SIG-M5 treated with dmso at 0.1 percent for 504 hours (cell line): ENCODE results near the gene IL21R.
"Not testable (repeated sequence)": the region's sequence is repeated elsewhere in the genome, so short reads cannot be mapped to it uniquely, and the experiment has no call there.

Experiments
- DNase-seq: peaks from one replicate; lab custom pipeline; 2025; ENCODE audit not compliant: unreplicated experiment; lab: John Stamatoyannopoulos, UW

IL21R gene

DNA sequence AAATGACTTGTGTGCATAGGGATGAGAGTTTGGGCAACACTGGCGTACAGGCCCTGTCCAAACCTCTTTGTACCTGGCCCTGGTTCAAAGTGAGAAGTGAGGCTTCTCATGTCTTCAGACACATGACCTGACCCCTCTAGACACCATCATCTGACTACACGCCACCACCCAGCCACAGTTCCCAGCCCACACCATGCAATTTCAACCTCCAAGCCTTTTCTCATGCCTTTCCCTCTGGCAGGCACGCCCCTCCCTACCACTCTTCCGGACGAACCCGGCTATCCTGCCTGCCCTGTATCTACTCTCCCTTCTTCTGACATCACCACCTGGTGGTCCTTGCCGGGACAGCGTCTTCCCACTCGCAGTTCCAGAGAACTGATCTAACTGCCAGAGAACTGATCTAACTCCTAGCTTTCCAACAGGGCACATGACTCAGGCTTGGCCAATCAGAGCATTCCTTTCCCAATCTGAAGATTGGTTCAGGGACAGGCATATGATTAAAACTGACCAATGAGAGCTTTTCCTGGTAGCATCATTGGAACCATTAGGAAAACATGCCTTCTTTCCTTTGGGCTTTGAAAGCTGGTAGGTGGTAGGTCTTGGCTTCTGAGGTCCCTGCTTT is 27.1 kb upstream of the IL21R start:
- peak; percentile 70 for DNase-seq

DNA sequence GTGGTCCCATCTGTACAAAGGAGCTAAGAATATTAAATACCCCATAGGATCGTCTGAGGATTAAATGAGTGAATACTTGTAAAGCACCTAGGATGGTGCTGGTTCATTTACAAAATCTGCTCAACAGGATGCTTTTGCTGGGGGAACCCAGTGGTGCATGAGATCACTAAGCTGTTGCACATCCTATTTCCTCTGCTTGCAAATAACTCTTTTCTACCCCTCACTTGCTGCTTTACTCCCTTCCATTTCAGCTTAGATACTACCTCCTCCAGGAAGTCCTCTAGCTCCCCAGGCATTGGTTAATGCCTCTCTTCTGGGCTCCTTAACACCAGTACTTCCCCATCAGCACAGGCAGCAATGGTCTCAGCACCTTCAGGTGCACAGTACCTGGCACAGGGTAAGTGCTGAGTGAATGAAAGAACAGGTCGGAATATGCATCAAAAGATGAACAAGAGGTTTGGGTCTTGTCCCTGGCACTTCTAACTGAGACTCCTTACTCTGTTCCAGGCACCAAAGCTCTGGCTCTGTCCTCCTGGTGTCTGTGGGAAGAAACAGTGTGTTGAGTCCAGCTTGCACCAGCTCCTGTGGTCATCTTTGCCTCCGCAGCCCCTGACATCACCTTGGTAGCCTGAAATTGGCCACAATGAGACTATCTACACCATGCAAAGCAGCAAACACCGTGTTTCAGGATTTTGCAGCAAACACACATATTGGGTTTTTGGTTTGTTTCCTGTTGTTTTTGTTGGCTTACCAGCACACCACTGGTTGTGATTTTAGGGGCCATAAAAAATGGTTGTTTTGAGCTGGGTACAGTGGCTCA is 24.1 kb upstream of the IL21R start:
- no peak for DNase-seq

DNA sequence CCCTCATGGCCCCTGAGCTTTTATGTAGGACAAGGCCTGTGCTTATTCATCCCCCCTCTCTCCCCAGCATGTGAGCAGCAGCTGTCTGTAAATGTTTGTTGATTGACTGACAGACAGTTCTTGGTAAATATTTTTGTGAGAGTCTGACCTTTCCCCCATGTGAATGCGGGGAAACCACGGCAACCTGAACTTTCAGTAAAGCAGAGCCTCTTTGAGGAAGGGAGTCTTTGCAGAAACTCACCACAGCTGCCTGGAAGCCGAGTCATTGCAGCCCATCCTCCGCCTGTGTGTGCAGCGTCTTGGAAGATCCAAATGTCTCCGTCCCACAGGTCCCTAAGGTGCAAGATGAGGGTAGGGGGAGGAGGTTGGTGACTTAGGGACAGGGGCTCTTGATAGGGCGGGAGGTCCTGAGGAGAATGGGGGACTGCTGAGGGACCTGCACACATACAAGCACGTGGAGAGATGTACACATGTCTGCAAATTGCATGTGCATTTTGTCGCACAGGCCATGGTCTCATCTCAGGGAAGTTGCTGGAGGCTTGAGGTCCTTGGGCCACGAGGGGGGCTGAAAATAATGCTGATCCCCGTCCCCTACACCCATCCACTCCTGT is 23.0 kb upstream of the IL21R start:
- DNase-seq, result no peak

DNA sequence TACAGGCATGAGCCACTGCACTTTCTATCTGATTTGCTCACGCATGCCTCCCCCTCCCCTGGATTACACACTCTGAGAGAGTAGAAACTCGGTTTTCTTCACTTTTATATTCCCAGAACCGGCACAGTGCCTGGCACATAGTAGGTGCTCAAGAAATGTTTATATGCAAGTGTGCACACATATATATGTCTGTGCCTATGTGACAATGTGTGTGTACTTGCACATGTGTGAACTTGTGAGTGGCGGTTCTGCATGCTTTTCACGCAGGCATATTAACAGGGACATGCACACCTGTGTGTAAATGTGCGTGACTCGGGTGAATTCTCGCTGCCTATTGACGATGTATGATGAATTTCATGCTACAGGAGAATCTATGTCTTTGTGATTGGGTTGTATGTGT is 22.1 kb upstream of the IL21R start:
- DNase-seq, result no peak

DNA sequence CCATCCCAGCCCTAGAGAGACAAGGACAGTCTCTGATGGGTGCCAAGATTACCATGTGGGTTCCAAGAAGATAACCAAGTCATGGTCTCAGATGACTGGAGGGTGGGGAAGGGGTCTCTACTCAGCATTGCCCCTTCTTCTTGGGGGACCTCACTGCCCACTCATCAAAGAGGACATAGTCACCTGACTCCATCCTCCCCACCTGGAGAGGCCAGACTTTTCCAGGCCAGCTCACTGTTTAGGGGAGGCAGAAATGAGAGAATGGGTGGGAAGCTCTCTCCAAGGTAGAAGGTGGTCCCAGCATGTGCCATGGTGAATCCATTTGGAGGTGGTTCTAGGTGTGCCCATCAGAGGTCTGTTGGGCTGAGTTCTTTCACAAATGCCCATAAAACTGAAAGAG is 20.7 kb upstream of the IL21R start:
- DNase-seq, result no peak

DNA sequence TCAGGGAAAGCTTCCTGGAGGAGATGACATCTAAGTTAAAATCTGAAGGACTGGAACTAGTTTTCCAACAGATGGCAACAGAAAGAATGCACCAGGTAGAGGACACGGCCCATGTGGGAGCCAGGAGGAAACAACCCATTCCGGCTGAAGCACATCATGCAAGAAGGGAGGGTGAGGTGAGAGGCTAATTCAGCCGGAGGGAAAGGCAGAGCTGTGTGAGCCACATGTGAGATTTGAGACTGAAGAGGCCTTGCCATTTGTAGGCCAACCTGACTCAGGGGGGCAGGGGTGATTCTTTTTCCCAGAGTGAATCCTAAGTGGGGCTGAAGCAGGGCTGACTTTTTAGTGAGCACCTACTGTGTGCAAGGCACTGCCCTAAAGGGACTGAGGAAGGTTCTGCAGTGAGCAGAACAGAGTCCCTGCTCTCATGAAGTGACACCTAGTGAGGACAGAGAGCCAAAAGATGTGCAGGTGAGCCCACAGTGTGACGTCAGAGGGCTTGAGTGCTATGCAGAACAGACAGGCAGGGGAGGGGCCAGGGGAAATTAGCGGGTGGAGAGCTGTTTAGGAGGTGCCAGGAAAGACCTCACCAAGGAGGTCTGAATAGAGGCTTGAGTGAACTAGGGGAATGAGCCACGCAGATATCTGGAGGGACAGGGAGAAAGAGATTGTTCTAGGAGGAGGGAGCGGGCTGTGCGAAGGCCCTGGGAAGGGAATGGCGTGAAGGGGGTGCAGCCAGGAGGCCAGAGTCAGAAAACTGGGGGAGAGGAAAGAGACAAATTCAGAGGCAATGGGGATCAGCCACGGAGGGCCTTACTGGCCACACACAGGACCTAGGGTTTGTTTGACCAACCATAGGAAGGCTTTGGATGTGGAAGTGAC is 19.8 kb upstream of the IL21R start:
- no peak for DNase-seq

DNA sequence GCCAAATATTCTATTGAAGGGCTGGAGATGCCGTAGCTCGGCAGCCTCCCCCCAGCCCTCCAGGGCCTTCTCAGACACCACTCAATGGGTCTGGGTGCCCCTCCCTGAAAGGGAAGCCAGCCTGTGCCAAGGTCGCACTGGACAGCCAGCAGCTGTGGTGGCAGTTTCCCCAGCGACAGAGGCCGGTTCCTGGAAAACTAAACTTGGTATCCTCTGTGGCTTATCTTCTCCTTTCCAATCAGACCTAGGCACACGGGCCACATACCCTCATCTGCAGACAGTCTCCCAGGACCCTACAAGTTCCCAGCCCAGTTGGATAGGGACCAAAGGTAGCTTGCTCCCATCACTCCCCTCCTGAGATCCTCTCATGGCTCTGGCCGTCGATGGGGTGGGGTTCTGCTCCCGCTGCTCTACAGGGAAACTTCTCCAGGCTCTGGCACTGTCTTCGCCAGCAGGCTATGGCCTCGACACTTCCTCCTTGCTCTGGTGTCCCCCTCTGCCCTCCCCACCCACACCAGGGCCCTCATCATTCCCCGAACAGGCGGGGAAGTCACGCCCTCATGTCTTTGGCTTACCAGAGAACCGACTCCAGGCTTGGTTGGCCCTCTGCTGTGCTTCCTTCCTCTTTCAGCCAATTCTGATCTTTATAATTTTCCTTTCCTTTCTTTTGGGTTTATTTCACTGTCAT is 18.3 kb upstream of the IL21R start:
- peak; percentile 62 for DNase-seq

DNA sequence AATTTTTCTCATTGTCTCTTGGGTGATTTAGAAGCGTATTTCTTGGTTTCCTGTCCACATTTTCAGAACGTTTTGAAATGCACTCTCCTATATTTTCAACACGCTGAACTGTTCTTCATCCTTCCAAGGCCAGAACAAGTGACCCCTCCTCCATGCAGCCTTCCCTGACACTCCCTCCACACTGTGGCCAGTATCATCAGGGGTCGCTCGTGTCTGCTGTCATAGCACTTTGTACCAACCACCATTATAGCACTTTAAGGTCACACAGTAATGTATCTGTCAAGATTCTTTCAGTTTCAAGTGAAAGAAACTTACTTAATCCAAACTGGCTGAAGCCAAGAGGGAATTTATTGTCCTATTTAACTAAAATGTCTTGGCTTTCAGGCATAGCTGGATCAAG is 17.5 kb upstream of the IL21R start:
- no peak for DNase-seq

DNA sequence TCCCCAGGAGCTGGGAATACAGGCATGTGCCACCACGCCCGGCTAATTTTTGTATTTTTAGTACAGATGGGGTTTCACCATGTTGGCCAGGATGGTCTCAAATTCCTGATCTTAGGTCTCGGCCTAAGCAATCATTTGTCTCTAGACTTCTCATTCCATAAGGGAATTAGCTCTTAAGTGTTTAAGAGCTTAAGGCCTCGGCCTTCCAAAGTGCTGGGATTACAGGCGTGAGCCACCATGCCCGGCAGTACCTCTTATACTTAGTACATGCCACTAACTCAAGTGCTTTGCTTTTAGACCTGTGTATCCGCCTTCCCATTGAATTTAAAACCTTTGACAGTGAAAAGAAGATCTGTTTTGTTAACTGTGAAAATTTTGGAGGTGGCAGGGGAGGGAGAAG is 16.6 kb upstream of the IL21R start:
- no peak for DNase-seq

DNA sequence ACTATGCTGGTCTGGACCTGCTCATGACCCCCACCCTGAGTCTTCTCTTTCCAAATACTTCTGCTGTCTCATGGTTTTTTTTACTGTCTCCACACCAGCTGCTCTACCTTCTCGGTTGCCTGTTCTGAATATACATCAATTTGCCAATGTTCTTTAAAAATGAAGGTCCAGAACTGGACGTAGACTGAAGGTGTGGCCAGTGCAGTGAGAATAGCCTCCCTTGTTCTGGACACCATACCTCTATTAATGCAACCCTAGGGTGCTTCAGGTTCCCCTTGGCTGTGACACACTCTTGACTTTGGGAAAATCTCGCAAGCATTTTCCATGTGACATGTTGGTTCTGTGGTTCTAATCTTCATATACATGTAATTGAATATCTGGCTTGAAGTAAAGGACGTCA is 15.3 kb upstream of the IL21R start:
- DNase-seq, result no peak

DNA sequence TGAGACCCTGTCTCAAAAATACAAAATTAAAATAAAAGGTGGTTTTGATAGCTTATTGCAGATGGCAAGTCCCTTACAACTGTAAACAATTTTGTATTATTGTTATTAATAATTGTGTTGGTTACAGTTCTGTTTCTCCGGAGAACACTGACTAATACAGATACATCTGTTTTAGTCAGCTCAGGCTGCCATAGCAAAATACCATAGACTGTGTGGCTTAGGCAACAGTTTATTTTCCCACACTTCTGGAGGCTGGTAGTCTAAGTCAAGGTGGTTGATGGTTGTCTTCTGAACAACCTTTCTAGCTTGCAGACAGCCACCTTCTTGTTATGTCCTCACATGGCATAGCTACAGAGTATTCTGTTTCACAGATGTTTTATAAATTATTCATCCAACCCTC is 14.2 kb upstream of the IL21R start:
- DNase-seq, result no peak

DNA sequence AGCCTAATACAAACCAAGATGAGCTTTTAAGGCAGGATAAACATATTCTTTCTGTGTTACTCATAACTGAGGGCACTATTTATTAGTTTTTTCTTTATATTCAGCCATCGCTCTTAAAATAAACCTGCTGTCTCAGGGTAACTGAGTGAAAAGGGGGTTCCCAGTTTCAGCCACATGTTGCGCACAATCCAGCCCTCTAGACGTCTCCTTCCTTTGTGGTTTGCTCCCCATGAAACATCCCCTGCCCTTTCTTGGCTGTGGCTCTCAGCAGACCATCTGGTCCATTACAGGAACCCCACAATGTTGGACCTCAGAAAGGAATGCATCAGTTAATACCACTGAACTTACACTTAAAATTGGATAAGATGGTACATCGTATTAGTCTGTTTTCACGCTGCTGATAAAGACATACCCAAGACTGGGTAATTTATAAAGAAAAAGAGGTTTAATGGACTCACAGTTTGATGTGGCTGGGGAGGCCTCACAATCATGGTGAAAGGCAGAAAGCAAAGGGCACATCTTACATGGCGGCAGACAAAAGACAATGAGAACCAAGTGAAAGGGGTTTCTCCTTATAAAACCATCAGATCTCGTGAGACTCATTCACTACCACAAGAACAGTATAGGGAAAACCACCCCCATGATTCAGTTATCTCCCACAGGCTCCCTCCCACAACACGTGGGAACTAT is 12.6 kb upstream of the IL21R start:
- DNase-seq, result no peak

DNA sequence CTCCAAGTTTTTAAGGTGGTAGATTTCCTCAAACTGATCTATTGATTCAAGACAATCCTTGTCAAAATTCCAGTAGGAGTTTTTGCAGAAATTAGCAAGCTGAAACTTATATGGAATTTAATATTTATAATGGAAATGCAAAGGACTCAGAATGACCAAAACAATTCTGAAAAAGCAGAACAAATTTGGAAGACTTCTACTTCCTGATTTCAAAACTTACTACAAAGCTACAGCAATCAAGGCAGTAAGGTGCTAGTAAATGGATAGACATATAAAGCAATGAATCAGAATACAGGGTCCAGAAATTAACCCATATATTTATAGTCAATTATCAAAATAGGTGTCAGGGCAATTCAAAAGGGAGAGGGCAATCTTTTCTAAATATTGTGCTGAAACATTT is 11.8 kb upstream of the IL21R start:
- peak; percentile 36 for DNase-seq

DNA sequence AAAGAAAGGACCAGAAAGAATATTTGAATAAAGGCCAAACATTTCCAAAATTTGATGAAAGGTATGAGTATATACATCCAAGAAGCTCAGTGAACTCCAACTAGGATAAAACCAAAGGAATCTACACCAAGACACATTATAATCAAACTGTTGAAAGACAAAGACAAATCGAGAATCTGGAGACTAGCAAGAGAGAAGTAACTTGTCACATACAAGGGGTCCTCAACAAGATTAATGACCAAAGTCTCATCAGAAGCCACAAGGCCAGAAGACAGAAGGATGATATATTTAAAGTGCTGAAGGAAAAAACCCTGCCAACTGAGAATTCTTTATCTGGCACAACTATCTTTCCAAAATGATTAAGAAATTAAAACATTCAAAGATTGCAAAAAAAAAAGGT is 9.3 kb upstream of the IL21R start:
- DNase-seq, result no peak

DNA sequence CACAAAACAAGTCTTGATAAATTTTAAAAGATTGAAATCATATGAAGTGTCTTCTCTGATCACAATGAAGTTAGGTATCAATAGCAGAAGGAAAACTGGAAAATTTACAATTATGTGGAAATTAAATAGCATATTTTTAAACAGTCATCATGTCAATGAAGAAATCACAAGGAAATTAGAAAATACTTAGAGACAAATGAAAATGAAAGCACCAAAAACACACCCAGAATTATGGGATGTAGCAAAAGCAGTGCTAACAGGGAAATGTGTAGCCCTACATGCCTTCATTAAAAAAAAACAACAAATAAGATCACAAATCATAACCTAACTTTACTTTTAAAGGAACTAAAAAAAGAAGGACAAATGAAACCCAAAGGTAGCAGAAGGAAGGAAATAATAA is 7.5 kb upstream of the IL21R start:
- no peak for DNase-seq

DNA sequence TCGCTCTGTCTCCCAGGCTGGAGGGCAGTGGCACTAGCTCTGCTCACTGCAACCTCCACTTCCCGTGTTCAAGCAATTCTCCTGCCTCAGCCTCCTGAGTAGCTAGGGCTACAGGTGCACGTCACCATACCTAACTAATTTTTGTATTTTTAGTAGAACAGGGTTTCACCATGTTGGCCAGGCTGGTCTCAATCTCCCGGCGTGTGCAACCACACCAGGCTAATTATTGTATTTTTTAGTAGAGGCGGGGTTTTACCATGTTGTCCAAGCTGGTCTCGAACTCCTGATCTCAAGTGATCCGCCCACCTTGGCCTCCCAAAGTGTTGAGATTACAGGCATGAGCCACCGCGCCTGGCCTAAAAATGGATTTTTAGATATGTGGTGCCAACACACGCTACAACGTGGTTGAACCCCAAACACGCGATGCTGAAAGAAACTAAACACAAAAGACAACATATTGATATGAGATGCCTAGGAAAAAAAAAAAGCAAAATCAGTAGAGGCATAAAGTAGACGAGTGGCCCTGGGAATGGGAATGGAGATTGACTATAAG is 3.6 kb upstream of the IL21R start:
- not testable (repeated sequence) for DNase-seq

DNA sequence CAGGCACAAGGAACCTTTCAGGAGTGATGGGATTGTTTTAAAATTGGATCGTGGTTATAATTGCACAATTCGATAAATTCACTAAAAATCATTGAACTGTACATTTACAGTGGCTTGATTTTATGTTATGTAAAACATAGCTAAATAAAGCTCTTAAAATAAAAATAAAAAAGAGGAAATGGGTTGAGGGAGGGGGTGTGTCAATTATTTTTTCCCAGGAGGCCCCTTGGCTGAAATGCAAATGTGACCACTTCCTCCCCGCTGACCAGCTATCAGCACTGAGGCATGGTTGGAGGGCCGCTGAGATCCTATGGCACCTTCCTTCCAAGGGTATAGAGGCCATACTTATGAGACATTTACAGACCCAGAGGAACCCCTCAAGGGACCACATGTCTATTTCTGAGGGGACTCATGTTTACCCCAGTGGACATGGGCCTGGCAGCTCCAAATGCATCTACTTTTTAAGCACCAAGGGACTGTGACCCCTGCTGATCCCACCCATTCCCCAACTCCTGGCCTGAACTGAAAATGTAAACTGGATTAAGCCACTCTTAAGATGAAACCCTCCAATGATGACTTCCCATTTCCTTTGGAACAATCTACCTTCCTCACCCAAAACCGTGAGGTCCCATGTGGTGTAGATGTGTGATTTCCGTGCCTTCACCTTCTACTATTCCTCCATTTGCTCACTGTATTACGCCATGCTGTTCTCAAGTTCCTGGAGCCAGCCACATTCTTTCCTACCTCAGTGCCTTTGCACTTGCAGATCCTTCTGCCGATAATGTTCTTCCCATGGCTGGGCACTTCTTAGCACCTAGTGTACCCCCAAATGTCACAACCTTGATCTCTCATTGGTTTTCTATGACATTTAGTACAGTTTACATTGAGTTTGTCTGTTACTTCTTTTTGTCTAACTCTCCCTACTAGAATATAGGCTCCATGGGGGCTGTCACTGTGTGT is 2.8 kb upstream of the IL21R start:
- DNase-seq, result peak; percentile 66

DNA sequence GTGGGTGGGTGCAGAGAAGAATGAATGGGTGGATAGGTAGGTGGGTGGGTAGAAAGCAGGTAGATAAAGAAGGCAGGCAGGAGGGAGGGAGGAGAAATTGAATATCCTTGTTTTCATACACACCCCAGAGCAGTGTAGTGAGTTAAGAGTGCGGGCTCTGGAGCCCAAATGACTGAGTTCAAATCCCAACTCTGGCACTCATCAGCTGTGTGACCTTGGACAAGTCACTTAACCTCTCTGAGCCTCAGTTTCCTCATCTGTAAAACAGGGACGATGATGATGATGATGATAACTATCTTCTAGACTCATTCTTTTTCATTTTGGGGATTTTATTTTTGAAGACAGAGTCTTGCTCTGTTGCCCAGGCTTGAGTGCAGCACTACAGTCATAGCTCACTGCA is 2.0 kb upstream of the IL21R start:
- no peak for DNase-seq
